ENCODE results near the gene SIRPB2.

Gene SIRPB2

DNA sequence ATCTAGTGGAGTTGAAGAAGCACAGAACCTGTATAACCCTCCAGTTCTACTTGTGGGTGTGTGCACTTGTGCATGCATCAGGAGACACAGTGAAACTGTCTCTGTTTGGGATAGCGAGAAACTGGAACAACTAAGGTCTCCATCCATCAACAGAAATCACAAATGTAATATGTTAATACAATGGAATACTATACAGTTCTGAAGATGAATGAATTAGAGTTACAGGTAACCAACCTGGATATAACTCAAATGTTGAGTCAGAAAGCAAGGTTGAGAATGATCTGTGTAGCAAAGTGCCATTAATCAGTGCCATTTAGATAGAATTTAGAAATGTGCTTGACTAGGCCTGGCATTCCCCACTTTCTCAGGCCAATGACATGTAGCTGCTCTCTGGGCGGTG lies 20.0 kb downstream of the SIRPB2 start:
- DNase-seq (ENCODE audit: low read depth) = no peak

DNA sequence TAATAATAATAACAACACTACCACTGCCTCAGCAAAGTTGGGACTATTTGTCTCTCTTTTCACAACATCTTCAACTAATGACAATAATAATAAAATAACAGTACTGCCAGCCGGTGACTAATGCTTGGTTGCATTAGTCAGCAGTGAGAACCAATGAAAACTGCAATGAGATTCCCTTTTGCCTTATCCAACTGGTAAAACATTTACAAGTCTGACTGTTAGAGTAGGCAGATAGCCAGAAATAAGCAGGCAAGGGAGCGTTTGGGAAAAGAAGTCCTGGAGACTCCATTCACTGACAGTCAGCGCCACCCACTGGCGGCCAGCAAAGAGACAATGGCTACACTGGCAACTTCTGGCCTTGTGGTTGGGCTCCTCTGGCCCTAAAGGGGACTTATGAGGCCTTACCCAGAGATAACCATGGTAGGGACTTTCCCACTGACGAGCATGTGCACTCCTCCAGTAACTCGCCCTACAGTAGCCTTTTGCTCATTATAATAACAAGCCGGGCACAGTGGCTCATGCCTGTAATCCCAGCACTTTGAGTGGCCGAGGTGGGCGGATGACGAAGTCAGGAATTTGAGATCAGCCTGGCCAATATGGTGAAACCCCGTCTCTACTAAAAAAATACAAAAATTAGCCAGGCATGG lies 21.2 kb downstream of the SIRPB2 start:
- DNase-seq (ENCODE audit: low read depth) = no peak

DNA sequence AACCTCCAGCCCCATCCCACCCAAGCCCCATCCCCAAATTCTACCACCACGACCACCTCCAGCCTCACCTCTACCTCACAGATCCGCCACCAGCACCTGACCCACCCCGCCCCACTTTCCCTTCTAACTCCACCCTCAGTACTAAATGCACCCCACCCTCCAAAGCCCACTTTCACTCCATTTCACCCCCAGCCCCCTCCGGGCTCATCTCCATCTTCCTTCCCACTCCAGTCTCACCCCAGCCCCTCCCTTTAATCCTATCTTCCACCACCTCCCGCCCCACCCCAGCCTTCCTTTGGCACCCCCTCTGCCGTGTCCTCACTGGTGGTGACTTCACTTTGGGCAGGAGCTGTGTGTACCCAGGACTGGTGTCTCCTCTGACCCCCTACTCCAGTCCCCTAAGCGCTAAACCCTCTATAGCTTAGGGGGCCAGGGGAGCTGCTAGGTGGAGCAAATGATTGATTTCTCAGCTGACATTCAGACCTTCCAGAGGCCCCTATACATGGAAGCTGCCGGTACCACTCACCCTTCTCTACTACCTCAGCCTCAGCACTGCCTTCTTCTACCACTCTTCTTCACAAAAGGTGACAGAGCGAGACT lies 21.8 kb downstream of the SIRPB2 start:
- no peak for DNase-seq (ENCODE audit: low read depth)

DNA sequence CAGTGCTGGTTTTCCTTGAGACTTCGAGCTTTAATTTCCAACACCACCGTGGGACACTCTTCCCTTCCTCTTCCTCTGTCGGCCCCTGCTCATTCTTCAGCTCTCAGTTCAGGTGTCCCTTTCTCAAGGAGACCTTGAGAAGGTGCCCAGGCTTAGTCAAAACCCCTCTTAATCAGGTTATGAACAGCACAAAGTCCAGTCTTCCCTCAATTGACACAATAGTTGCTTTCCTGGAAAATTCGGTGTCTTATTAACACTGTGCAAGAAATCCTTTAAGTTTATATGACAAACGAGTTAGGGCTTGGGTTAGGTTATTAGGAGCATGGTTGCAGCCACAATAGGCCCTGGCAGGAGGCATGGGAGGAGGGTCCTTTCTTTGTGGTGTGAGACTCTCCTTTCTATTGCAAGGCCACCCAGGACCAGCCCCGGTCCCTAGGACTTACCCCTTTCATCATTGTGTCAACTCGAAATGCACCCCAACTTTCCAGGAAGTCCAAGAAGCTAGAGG lies 23.0 kb downstream of the SIRPB2 start:
- DNase-seq (ENCODE audit: low read depth) = no peak

DNA sequence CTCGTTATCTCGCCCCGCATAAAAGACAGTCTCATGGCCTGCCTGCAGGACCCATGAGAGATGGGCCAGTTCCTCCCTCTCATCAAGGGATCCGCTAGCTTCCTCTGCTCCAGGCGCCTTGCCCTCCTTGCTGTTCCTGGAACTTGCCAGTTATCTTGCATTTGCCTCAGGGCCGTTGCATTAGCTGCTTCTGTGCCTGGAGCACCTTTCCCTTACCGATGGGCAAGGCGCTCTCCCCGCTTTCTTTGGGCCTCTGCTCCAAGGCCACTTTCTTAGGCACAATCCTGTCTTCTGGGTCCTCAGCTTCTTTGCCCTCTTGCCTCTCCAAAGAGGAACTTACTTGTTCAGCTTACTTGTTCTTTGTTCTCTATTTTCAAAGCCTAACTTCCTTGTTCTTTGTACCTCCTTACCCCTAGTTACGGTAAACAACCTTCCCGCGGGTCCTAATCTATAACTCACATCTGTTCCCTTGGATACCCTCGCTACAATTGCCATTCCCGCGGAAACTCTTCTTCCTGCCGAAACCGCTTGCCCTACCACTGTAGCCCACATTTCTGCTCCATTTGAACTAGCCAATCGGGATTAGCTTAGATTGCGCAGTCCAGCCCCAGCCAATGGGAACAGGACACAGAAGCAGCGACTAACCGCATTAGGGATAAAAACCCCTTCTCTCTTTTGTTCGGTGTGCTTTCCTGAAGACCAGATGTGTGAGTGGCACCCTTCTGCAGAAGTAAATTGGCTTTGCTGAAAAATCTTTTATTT lies 23.7 kb downstream of the SIRPB2 start:
- DNase-seq (ENCODE audit: low read depth) = no peak

DNA sequence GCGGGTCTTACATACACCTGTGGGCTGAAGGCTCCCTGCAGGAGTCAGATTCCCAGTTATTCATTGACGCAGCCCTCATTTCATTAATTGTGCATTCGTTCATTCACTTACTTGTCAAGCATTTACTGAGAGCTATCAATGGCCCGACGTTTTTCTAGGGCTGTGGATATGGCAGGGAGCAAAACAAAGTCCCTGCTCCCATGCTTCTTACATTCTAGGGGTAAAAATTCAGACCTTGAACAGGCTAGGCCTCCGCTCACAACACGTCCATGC lies 24.2 kb downstream of the SIRPB2 start:
- DNase-seq (ENCODE audit: low read depth) = no peak

DNA sequence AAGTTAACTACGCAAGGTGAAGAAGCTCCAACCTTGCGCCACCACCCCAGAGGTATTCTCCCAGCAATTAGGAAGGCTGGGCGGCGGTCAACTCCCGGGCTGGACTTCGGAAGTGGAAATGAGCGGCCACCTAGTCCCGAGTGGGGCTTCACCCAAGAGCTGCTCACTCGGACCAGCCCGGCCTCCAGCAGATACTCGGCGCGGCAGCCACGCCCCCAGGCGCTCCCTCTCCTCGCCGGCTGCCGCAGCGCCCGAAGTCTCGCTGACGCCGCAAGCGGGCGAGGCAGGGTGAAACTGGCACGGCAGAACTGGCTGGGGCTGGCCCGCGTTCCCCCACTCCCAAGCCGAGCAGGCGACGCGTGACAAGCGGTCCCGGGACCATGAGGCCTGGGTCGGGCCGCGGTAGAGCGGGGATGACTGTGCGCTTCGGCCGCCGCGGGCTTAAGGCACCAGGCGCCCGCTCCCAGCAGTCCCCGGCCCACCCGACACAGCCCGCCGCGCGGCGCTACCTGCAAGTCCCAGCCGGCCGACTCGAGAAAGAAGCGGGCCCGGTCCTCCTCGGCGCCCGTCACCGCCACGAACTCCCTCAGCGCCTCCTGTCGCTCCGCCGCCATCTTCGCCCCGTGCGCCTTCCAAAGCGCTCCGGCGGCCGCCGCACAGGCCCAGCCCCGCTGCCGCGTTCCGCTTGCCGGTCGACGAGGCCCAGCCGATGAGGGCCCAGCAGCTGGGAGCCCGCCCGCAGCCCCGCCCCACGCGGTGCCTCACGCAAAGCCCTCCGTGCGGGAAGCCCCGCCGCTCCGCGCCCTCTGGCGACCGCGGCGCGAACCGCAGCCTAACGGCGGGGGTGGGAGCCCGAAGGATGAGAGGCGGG lies 24.8 kb downstream of the SIRPB2 start, which contains the start of gene NSFL1C:
Gene NSFL1C, minus strand, starts transcription at position 639 of the 871 bp plus-strand sequence. Its CDS starts 25 bp downstream, at position 614.
- DNase-seq (ENCODE audit: low read depth) = peak; percentile 98

DNA sequence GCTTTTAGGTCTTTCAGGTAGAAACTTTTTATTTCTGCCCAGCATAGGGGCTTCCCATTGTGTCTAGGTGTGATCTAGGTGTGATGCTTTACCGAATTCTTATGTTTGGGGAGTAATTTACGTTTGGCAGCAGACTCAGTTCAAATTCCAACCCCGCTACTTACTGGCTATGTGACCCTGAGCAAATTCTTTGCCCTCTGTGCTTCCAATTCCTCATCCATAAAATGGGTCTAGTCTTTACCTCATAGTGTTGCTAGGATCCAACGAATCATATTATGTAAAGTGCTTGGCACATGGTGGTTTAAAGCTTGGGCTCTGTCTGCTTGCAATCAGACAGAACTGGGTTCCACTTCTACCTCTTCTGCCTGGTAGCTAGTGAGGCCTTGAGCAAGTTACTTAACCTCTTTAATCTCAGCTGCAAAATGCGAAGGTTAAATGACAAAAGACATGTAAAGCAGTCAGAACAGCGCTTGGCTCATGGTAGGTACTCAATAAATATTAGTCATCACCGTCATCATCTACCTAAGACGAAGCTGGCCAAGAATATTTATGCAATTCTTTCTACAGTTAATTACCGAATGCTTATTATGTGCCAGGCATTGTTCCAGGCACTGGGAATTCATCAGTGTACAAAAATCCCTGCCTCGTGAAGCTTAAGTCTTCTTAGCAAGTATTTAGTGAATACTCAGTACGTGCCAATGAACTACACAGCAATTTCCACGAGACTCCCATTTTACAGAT lies 25.6 kb downstream of the SIRPB2 start:
- DNase-seq (ENCODE audit: low read depth) = no peak

DNA sequence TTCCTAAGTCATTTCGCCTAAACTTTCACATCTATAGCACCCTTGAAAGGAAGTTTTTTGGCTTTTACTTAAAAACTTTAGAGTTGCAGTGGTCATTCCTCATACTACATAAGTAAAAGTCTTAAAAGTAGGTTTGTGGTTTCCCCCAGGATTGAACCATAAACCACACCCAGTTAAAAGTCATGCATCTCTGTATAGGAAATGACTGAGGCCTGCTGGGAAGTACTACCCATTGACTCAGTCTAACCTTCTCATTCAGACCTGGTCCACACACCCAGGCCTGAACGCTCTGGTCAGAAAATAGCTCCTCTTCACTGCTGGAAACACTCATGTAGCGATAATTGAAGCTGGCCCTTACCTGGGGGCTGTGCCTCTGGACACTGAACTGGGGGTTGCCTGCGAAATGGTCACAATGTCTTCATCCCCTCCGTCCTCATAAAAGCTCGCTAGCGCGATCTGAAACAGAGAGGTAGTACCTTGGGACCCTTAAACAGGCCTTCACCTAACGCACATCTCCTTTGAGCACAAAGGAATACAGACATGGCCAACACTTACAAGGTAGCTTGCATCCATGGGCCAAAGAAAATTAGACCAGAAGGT lies 27.1 kb downstream of the SIRPB2 start:
- DNase-seq (ENCODE audit: low read depth) = no peak

DNA sequence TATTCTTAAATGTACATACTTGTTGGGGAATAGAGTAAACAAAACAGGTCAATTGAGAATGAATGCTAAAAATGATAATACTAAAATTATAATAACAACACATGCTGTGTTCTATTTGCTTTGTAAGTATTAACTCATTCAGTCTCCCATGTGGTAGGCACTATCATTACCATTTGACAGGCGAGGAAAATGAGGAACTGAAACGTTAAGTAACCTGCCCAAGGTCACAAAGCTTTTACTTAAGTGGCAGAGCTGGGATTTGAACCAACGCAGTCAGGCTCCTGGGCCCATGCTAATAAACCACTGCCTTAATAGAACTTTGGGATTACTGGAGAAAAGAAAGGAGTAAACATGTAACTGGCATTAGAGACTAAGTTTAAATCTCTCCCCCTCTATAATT lies 28.4 kb downstream of the SIRPB2 start:
- DNase-seq (ENCODE audit: low read depth) = no peak

DNA sequence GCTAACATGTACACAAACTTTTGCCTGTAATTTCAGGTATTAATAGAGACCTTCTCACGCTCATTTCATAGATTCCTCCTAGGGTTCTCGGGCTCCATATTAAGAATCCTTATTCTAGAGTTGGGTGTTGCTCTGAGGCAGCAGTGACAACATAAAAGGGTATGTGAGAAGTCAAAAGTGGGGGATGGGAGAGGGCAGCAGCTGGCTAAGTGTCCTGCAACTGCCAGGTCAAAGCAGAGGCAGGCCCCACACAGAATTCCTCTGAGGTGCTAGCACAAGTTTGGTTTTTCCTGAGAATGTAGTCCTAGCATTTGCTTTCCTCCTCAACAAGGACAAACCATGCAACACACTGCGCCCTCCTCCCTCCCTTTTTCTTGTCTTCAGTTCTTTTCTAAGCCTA lies 29.2 kb downstream of the SIRPB2 start:
- no peak for DNase-seq (ENCODE audit: low read depth)

DNA sequence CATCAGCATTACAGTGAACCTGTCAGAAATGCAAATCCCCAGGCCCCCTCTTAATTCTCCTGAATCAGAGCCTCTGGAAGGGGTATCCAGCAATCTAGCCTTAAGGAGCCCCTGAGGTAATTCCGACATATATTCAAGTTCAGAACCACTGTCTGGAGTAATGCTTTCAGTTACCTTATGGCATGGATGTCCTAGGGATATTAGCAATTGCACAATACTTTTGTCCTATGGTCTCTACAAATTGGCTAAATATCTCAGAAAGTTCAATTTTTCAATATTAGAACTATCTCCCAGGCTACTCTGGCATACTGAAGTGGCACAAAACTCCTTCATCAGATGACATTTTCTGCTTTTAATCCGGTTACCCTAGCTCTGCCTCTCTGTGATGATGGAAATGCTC lies 30.9 kb downstream of the SIRPB2 start:
- DNase-seq (ENCODE audit: low read depth) = no peak

DNA sequence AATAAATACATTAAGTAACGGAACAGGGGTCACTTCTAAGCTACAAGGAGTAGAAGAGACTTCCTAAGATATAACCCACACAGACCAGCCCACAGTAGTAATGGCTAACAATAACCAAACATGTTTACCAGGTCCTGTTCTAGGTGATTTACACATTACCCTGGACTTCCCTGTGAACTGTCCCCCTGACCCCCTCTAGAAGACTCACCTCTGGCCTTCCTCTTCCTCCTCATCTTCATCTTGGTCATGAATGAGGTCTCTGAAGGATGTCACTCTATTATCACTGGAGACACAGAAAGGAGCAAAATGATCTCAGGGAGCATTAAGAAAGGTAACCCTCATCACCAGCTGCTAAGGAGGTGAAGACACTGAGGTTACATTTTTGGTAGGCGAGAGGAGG lies 33.2 kb downstream of the SIRPB2 start:
- no peak for DNase-seq (ENCODE audit: low read depth)

DNA sequence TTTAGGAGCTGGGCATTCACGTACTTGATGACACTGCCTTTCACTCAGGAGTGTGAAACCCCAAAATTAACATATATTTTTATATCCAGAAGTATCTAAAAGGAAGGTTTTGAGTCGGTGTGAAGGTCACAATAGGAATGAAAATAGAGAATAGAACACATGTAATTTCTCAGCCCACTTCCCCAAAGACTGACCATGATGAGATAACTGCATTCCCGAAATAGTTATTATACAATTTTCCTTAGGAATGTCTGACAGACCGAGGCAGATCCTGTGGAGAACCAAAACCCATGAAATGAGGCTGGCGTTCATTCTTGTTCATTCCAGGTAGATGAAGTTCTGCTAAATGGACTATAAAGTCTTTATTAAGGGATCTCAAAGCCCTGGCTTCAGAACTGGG lies 34.9 kb downstream of the SIRPB2 start:
- DNase-seq (ENCODE audit: low read depth) = no peak

DNA sequence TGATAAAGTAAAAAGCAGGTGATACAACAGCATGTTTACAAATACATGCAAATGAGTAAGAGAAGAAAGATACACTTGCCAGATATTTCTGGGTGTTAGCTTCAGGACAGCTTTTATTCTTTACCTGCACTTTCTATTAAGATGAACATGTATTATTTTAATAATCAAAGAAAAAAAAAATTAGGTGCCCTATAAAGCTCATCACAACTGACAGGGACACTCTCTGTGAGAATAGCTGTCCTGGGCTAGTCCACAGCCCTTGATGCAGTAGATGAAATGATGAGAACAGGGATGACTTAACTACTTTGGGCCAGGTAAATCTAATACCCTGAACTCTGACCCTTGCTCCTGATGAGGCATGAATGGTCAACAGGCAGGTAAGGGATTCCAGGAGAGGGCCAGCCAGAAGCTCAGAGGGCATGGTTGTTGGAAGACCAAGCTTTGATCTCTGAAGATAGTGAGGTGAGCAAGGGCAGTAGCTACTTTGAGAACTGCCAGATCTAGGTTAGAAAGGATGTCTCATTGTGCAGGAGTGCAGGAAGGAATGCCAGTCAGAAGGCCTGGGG lies 40.2 kb downstream of the SIRPB2 start:
- DNase-seq (ENCODE audit: low read depth) = no peak

DNA sequence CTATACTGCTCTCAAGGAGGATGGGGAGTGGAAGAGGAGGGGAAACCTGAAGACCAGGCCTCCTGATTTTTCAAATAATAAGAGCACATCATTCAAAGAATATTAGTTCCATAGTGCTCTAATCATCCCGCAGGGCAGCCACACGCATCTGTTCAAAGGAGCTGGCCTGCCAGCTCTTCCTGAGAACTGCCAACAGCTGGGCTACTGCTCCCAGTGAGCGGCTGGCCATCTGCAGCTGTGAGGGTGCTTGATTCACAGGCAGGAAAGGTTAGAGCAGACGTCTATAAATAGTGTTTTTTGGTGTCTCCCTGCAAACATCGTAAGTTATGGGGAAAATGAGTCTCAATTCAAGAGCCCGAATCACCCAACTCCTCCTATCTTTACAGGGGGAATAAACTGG lies 41.9 kb downstream of the SIRPB2 start:
- no peak for DNase-seq (ENCODE audit: low read depth)

DNA sequence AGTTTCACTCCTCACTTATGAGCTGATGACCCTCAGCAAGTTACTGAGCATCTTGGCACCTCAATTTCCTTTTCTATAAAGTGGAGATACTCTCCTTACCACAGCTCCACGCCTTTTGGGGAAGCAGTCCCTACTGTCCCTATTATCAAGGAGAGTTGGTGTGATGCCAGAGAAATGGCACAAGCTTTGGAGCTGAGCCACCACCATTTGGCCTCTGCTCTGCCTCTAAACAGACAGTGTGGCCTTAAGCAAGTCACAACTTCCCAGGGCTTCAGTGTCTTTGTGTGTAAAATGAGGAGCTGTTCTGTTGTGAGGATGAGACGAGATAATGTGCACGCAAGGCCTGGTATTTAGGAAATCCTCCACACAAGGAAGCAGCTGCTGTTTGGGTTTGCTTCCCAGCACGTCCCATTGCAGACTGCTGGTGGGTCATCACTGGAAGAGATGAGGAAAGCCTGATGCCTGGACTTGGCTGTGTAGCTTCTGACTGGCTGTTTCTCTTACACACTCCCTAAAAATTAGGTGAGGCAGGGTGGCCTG lies 43.1 kb downstream of the SIRPB2 start:
- DNase-seq (ENCODE audit: low read depth) = no peak

DNA sequence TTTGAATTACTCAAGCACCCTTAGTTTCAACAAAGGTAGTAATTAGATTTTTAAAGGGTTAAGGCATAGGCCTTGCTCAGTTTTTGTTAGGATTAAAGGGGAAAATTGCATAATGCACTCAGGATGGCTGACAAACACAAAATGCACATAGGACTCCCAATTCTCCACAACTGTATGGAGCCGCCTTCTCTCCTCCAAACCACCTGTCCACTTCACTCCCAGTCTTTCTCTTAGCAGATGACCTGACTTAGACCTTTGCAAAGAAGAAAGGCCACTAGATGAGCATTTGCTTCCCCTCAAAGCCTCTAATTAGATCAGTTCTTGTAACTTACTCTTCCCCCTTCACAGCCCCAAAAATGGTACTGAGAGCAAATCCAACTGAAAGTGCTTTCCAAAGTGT lies 44.7 kb downstream of the SIRPB2 start:
- no peak for DNase-seq (ENCODE audit: low read depth)

DNA sequence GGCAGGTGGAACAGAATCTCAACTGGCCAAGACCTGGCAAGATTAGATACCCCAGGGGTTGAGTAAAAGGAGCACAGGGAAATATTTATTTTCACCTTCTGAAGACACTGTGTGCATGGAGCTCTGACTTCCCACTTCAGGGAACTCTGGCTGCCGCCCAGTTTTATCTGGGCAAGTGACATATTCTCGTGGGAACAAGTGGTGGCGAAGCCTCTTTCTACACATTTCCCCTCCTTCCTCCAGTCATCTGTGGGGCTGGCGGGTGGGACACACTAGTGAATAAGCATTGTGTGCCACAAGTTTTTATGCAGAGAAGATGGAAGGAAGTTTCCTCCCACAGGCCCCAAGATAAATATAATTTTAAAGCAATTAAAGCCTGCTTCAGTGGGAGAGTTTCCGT lies 48.1 kb downstream of the SIRPB2 start:
- no peak for DNase-seq (ENCODE audit: low read depth)

DNA sequence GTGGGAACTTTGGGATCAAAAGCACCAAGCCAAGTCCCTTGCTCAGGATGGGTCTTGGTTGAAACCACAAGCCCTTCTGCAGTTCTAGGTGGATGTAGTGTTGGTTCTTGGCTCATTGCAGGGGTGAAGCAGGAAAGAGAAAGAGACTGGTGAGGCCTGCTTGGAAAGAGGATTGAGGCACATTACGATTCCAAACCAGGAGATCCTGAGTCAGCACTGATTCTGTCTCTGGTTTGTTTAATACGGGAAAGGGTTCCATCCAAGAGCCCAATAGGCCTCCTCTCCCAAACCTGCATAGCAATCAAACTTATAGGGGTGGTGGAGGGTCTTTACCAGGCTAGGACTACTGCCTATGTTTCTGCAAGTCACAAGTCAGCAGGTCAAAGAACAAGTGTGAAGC lies 48.9 kb downstream of the SIRPB2 start:
- DNase-seq (ENCODE audit: low read depth) = no peak

DNA sequence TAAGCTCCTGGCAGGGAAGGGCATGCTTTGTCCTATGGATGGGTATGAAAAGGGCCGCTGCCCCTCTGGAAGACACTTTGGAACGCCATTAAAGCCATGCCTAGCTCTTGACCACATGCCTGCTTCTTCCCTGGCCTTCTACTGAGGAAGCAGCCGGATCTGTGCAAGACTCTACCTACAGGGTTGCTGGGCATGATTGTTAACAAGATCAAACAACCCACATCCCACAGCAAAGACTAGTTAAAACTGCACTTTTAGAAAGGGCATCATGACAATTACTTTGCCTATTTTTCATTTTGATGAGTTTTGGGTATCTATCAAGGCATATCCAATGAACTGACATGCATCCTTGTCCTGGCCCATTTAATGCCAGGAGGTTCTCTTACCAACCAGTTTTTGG lies 50.1 kb downstream of the SIRPB2 start:
- DNase-seq (ENCODE audit: low read depth) = no peak
